CD14-positive monocyte (primary cell): ENCODE measurements around the gene ST6GALNAC3. TPM values are rescaled to one million over a fixed set of nuclear protein-coding genes. Genes with fewer than 3 reads are reported as not detected.

Experiments used
- DNase-seq, 3 donors: peaks; one replicate each; pipeline ENCODE4 v3.0.0-alpha.2; 2011 to 2022
- H2AFZ ChIP-seq: 2 replicates; pipeline ENCODE4 v1.6.0; 2012; ENCODE audit warnings: mild to moderate bottlenecking, low read depth, low read length, inconsistent platforms; ENCODE audit not compliant: insufficient read depth, poor library complexity, severe bottlenecking
- H3K27ac ChIP-seq, 2 donors: 1 replicate in 1 of 2; 2 replicates in 1 of 2; pipeline ENCODE4 v1.5.1; 2012 to 2013; ENCODE audit warnings: low read length in 2 of 2, control low read depth in 1 of 2, inconsistent platforms in 1 of 2, low read depth in 1 of 2, mild to moderate bottlenecking in 1 of 2
- H3K27me3 ChIP-seq, 2 donors: one replicate each; pipeline versions ENCODE4 v1.6.0 to v1.6.1; 2011 to 2013; ENCODE audit warnings: low read length in 2 of 2; ENCODE audit not compliant: control insufficient read depth in 2 of 2, insufficient read depth in 2 of 2
- H3K36me3 ChIP-seq, 2 donors: replicated peaks in 1 of 2; 1 replicate in 1 of 2; 2 replicates in 1 of 2; pipeline versions ENCODE4 v1.5.1 to v1.6.1; 2012 to 2013; ENCODE audit warnings: low read length in 2 of 2, control low read depth in 1 of 2, inconsistent platforms in 1 of 2, mild to moderate bottlenecking in 1 of 2; ENCODE audit not compliant: insufficient read depth in 2 of 2, control insufficient read depth in 1 of 2
- H3K4me1 ChIP-seq, 2 donors: 1 replicate in 1 of 2; 2 replicates in 1 of 2; pipeline versions ENCODE4 v1.5.1 to v1.6.1; 2012 to 2013; ENCODE audit warnings: low read length in 2 of 2, control low read depth in 1 of 2, inconsistent platforms in 1 of 2, mild to moderate bottlenecking in 1 of 2, moderate library complexity in 1 of 2; ENCODE audit not compliant: insufficient read depth in 2 of 2, control insufficient read depth in 1 of 2
- H3K4me2 ChIP-seq: replicated peaks from 2 replicates; pipeline ENCODE3; 2012; ENCODE audit warnings: low read length, moderate library complexity, mild to moderate bottlenecking; ENCODE audit not compliant: poor library complexity, severe bottlenecking; ENCODE audit errors: extremely low read depth
- H3K4me3 ChIP-seq, 3 experiments: fragments of 200-600 bp in 1 of 3; sonication (generic) in 1 of 3; replicated peaks in 1 of 3; 1 replicate in 2 of 3; 2 replicates in 1 of 3; pipeline ENCODE4 v1.5.1; 2011 to 2013; ENCODE audit warnings: low read length in 3 of 3, mild to moderate bottlenecking in 3 of 3, control low read depth in 2 of 3, low read depth in 2 of 3, inconsistent platforms in 1 of 3, moderate library complexity in 1 of 3
- H3K79me2 ChIP-seq: 2 replicates; pipeline ENCODE4 v1.6.0; 2012; ENCODE audit warnings: mild to moderate bottlenecking, control low read depth, inconsistent platforms, low read length, moderate library complexity; ENCODE audit not compliant: insufficient read depth
- H3K9ac ChIP-seq: 2 replicates; pipeline ENCODE4 v1.6.0; 2017; ENCODE audit warnings: low read length, mild to moderate bottlenecking; ENCODE audit not compliant: insufficient read depth, poor library complexity, severe bottlenecking
- H3K9me3 ChIP-seq, 2 donors: replicated peaks in 1 of 2; 1 replicate in 1 of 2; 2 replicates in 1 of 2; pipeline versions ENCODE4 v1.5.1 to v1.6.1; 2012 to 2013; ENCODE audit warnings: low read length in 2 of 2, control low read depth in 1 of 2; ENCODE audit not compliant: control insufficient read depth in 1 of 2, insufficient read depth in 1 of 2
- H4K20me1 ChIP-seq: 2 replicates; pipeline ENCODE4 v1.6.0; 2012; ENCODE audit warnings: mild to moderate bottlenecking, low read length, control low read depth, moderate library complexity; ENCODE audit not compliant: insufficient read depth
- H3K27ac Mint-ChIP-seq, 7 donors: one replicate each; pipeline ENCODE4 v1.8.0; 2020; ENCODE audit warnings: mild to moderate bottlenecking in 7 of 7, mixed read lengths in 7 of 7, moderate library complexity in 6 of 7, inconsistent platforms in 2 of 7
- H3K27me3 Mint-ChIP-seq, 3 donors: one replicate each; pipeline ENCODE4 v1.8.0; 2021 to 2022; ENCODE audit warnings: low read depth in 3 of 3, mild to moderate bottlenecking in 3 of 3, mixed read lengths in 3 of 3, moderate library complexity in 3 of 3, inconsistent platforms in 1 of 3
- H3K36me3 Mint-ChIP-seq, 2 donors: one replicate each; pipeline ENCODE4 v1.8.0; 2020; ENCODE audit warnings: mixed read lengths in 2 of 2, inconsistent platforms in 1 of 2, mild to moderate bottlenecking in 1 of 2
- H3K4me1 Mint-ChIP-seq: one replicate; pipeline ENCODE4 v1.8.0; 2020; ENCODE audit warnings: mild to moderate bottlenecking, mixed read lengths
- H3K4me3 Mint-ChIP-seq, 2 donors: one replicate each; pipeline ENCODE4 v1.8.0; 2020; ENCODE audit warnings: mild to moderate bottlenecking in 2 of 2, mixed read lengths in 2 of 2, moderate library complexity in 1 of 2
- H3K9me3 Mint-ChIP-seq, 7 donors: one replicate each; pipeline ENCODE4 v1.8.0; 2020 to 2022; ENCODE audit warnings: mixed read lengths in 7 of 7, mild to moderate bottlenecking in 6 of 7, moderate library complexity in 6 of 7, inconsistent platforms in 2 of 7
- CTCF ChIP-seq: fragments of 200-600 bp; IDR thresholded peaks from one replicate; pipeline ENCODE4 v1.8.0; 2022; ENCODE audit warnings: antibody characterized with exemption, mild to moderate bottlenecking
- WGBS: methylation state at CpG from one replicate; pipeline ENCODE4 v1.1.5; 2013; ENCODE audit warnings: missing lambda C conversion rate; ENCODE audit not compliant: insufficient coverage; 5-methylcytosine and 5-hydroxymethylcytosine counted together
- intact Hi-C, 2 donors: fragments of 100-400 bp; cut with micrococcal nuclease; formaldehyde crosslinking; loops; one replicate each; pipeline versions ENCODE4 v1.15.0 to v1.15.1; 2023
- polyA plus RNA-seq, 3 donors: library from polyadenylated mRNA; depleted of rRNA in 1 of 3; unstranded in 2 of 3; stranded (reverse) in 1 of 3; fragments of 300-500 nt in 2 of 3; fragments of >200 nt in 1 of 3; fragmentation: Illumina TruSeq in 2 of 3; gene quantifications; 1 replicate in 2 of 3; 2 replicates in 1 of 3; pipeline ENCODE4 v1.2.3, GENCODE V29; 2012 to 2021

The ST6GALNAC3 gene
- polyA plus RNA-seq, 3 donors: 6.5 to 9.2 (median 7.6) TPM

- H3K9me3 Mint-ChIP-seq: peaks cover 0 to 5% (median 0%) of the 10 kb centered on the region in 7 donors
Observed at GRCh38 chr1:76160225-76160624, 85.7 kb downstream of the ST6GALNAC3 start.

DNA sequence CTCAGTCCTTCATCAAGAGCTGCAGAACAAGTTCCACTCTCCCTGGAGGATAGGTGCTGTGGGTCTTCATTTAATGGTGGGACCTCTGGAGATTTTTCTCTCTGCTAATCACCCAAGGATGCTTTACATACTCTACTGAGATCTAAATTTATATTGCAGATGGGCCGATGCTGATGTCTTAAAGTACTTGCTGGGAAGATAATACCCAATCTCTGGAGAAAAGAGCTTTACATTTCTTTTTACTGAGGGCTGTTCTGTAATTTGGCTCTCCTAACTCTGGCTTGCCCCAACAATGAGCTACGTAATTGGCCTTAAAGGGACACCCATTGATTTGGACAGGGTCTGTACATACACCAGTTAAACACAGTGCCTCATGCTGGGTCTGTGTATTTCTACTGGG is 86.9 kb downstream of the ST6GALNAC3 start:
- intact Hi-C loops: no loop called here
- H4K20me1 ChIP-seq: no peaks in the 10 kb centered on the region

More at GRCh38 chr1:76160225-76160624, 85.7 kb downstream of the ST6GALNAC3 start:
- Histone ChIP-seq H3K36me3 (no peaks in the 10 kb centered on the region), H3K4me1 (peaks cover under 1% of the 10 kb centered on the region in 2 donors), H3K27ac (no peak overlapping the region), H3K9me3 (no peaks in the 10 kb centered on the region), H3K79me2 (no peaks in the 10 kb centered on the region), H2AFZ (no peak overlapping the region), H4K20me1 (no peaks in the 10 kb centered on the region), H3K4me3 (no peak overlapping the region), H3K27me3 (peaks cover 0 to 2% of the 10 kb centered on the region in 2 donors), H3K9ac (no peak overlapping the region), H3K4me2 (no peak overlapping the region)
- intact Hi-C loops: no loop called here
- no peak for TF ChIP-seq CTCF
- H3K36me3 Mint-ChIP-seq: no peaks in the 10 kb centered on the region
- peaks cover 3% of the 10 kb centered on the region for H3K4me1 Mint-ChIP-seq
- H3K27ac Mint-ChIP-seq: peak overlapping the region in 1 of 7 donors; percentile 66
- H3K27me3 Mint-ChIP-seq: no peaks in the 10 kb centered on the region
- DNase-seq: no peak
- H3K4me3 Mint-ChIP-seq: no peak overlapping the region
- 88% methylated on average over 3 of the region's 4 CpGs for WGBS

More for the DNA sequence above, 86.9 kb downstream of the ST6GALNAC3 start:
- Mint-ChIP-seq H3K4me3 (no peak overlapping the region), H3K4me1 (peaks cover 3% of the 10 kb centered on the region), H3K27me3 (no peaks in the 10 kb centered on the region), H3K36me3 (no peaks in the 10 kb centered on the region), H3K9me3 (peaks cover 0 to 3% (median 0%) of the 10 kb centered on the region in 7 donors), H3K27ac (no peak overlapping the region)
- Histone ChIP-seq H3K9ac (no peak overlapping the region), H3K79me2 (no peaks in the 10 kb centered on the region), H3K4me1 (no peaks in the 10 kb centered on the region), H3K4me2 (no peak overlapping the region), H3K9me3 (no peaks in the 10 kb centered on the region), H3K36me3 (no peaks in the 10 kb centered on the region), H3K4me3 (no peak overlapping the region), H3K27ac (no peak overlapping the region), H3K27me3 (peaks cover 0 to 2% of the 10 kb centered on the region in 2 donors), H2AFZ (no peak overlapping the region)
- no peak for DNase-seq
- TF ChIP-seq CTCF: no peak
- 100% methylated on average over 1 of the region's 2 CpGs for WGBS
